HG03565 (cell line): Measurements from ENCODE around the gene ARMH3.
"Not testable (repeated sequence)": the region's sequence is repeated elsewhere in the genome, so short reads cannot be mapped to it uniquely, and the experiment has no call there.

Experiments used
- ATAC-seq: cut with Tn5 transposase; IDR thresholded peaks from one replicate; pipeline ENCODE4 v1.9.1; 2021; ENCODE audit warnings: mild to moderate bottlenecking, moderate library complexity; ENCODE audit not compliant: unreplicated experiment

ARMH3 gene

GRCh38 chr10:102055647-102056419, at the start of gene ARMH3:
Gene ARMH3 (minus strand): TSS chr10:102056173. CDS start chr10:102040114, 16,059 bp downstream.
- ATAC-seq: peak; percentile 78

DNA sequence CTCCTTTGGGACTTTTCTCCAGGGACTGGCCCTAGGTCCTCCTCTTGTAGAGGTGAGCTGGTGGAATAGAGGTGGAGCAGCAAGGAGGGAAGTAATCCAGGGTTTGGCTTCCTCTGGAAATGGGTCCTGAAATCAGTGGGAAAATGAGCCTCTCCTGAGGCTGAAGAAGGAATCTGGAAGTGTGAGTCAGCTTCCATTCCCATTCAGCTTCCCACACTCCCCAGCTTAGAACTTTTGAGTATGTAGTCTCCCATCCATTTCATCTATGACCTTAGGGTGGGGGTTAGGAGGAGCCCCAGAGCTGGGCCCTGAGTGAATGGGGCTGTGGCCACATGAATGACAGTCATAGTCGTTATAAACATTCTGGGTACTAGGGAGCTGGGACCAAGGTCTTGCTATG, 46.4 kb upstream of the ARMH3 start:
- no peak for ATAC-seq

DNA sequence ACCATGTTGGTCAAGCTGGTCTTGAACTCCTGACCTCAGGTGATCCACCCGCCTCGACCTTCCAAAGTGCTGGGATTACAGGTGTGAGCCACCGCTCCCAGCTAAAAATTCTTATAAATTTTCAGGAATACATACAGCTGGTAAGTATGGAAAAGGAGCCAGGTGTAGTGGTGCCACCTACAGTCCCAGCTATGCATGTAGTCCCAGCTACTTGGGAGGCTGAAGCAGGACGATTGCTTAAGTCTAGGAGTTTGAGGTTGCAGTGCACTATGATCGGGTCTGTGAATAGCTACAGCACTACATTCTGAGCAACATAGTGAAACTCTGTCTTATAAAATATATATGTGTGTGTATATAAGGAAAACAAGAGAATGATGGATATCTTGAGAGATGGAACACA, 45.2 kb upstream of the ARMH3 start:
- no peak for ATAC-seq

DNA sequence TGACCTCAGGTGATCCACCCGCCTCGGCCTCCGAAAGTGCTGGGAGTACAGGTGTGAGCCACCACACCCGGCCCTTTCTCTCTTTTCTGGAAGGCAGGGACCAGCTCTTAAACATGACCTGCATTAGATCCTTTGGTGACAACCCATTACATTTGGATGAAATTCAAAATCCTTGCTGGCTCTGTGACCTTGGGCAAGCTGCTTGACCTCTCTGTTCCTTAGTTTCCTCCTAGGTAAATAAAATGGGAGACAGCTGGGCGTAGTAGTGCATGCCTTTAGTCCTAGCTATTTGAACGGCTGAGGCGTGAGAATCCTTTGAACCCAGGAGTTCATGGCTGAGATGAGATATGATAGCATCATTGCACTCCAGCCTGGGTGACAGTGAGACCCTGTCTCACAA, 40.5 kb upstream of the ARMH3 start:
- ATAC-seq: no peak

GRCh38 chr10:102090772-102091171, 34.8 kb upstream of the ARMH3 start:
- ATAC-seq: no peak

DNA sequence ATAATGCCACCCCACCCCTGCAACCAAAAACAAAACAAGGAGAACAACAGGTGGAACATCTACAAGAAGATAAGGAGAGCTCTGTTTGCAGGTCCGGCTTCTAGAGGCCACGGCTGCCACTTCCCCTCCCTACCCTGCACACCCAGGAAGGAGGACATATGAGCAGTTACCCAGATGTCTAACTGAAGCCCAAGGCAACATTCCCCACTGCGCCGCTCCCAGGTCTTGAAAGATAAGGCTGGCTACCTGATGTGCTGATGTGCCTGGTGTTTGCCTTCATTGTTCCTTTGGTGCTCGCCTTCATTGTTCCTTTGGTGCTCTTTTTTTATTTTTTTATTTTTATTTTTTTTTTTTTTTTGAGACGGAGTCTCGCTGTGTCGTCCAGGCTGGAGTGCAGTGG, 30.2 kb upstream of the ARMH3 start:
- ATAC-seq: no peak

DNA sequence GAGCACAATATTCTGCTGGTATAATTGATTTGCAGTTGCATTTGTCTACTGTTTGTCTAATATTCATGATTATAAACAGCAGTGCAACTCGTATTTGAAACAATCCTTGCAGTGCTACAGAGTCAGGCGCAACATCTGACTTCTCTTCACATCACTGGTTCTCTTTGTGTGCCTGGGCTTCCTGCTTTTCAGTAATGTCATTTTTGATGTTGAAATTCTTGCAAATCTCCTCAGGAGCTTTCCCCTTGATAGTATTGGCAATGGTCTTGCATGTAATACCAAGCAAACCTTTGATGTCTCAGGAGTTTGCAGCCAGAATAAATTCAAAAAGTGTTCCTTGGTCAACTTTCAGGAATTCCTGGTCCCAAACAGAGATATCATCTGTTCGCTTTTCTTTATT, 29.4 kb upstream of the ARMH3 start:
- no peak for ATAC-seq

GRCh38 chr10:102083541-102083940, 27.6 kb upstream of the ARMH3 start:
- ATAC-seq: no peak

GRCh38 chr10:102072673-102073527, 16.9 kb upstream of the ARMH3 start:
- no peak for ATAC-seq

- no peak for ATAC-seq
Observed at GRCh38 chr10:102069071-102069470, 13.1 kb upstream of the ARMH3 start.

GRCh38 chr10:102068216-102068615, 12.2 kb upstream of the ARMH3 start:
- ATAC-seq: no peak

- ATAC-seq: no peak
Observed at GRCh38 chr10:102067091-102067916, 11.3 kb upstream of the ARMH3 start.

- no peak for ATAC-seq
Observed at GRCh38 chr10:102066399-102067088, 10.6 kb upstream of the ARMH3 start.

- peak; percentile 17 for ATAC-seq
Observed at GRCh38 chr10:102065561-102066398, 9.8 kb upstream of the ARMH3 start.

- peak; percentile 86 for ATAC-seq
Observed at GRCh38 chr10:102064868-102065560, 9.0 kb upstream of the ARMH3 start, which contains the start of gene HPS6. Gene HPS6 (plus strand): TSS chr10:102065349. CDS start chr10:102065475, 126 bp downstream.

GRCh38 chr10:102064503-102064867, 8.5 kb upstream of the ARMH3 start:
- no peak for ATAC-seq

DNA sequence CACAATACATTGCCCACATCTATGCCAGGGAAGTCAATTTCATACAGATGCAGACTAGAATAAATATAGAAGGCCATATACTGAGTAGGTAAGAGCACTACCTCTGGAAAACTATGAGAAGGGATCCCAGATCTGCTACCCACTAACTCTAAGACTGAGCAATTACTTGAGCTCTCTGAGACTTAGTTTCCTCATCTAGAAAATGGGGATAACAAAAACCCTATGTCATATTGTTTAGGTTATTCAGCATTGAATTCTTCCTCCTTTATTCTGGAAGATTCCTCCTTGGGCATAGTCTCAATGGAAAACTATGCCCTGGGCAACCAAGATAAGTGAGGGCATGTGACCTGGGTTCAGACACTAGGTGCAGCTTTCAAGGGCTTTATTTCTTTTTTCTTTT, 4.0 kb upstream of the ARMH3 start:
- no peak for ATAC-seq

- ATAC-seq: not testable (repeated sequence)
Observed at GRCh38 chr10:102054881-102055646, 909 bp downstream of the ARMH3 start.
